Measurements from ENCODE around the gene TMEM185A. TPM values are rescaled to one million over a fixed set of nuclear protein-coding genes. Genes with fewer than 3 reads are reported as not detected.
"Not testable (repeated sequence)": the region's sequence is repeated elsewhere in the genome, so short reads cannot be mapped to it uniquely, and the experiment has no call there.

Gene TMEM185A
- total and polyA plus RNA-seq, 2 experiments from 2014 or later = 14.7 to 15.3 TPM

DNA sequence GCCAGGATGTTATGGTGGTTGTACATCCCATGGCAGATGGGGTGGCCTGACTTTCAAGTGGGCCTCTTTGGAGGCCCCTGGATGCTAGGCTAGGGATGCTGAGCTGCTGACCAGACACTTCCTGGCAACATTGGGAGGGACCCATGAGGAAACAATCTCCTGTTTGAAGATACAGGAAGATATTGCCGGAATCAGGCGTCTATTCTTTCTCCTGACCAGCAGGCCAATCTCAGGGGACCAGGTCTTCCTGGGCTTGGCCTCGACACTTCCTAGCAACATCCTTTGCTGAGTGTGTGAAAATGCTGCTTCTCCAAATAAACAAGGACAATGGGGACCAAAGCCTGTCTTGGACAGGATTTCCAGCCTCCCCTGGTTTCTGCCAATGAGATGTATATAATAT lies 83.8 kb downstream of the TMEM185A start:
- H3K27me3 ChIP-seq (replicated peaks; ENCODE audit: insufficient read depth); H3K4me1 ChIP-seq (ENCODE audit: insufficient read depth); H3K27ac ChIP-seq; H4K20me1 ChIP-seq (ENCODE audit: insufficient read depth); DNase-seq; H3K79me2 ChIP-seq (ENCODE audit: insufficient read depth); H3K36me3 ChIP-seq (ENCODE audit: low read depth); H3K9ac ChIP-seq; H3F3A ChIP-seq (ENCODE audit: insufficient read depth); H2AFZ ChIP-seq; H3K9me2 ChIP-seq (ENCODE audit: insufficient read depth); H3K4me3 ChIP-seq; in situ Hi-C loops (cut with MboI); H3K9me3 ChIP-seq (ENCODE audit: low read depth); H3K4me2 ChIP-seq (ENCODE audit: unreplicated experiment): not testable (repeated sequence)
- WGBS, 2 experiments (ENCODE audit: low coverage in 1 of 2, low lambda C conversion rate in 2 of 2, missing lambda C conversion rate in 2 of 2) = no CpG with 5 or more reads among the region's 3 CpGs

DNA sequence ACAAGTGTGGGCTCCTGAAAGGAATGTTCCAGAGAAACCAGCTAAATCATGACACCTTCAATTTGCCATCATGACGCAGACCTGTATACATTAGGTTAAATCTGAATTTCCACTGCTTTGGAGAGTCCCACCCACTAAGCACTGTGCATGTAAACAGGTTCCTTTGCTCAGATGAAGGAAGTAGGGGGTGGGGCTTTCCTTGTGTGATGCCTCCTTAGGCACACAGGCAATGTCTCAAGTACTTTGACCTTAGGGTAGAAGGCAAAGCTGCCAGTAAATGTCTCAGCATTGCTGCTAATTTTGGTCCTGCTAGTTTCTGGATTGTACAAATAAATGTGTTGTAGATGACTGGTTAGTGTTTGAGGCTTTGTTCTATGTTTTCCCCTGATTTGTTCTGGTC lies 84.6 kb downstream of the TMEM185A start:
- H3K4me1 ChIP-seq (ENCODE audit: insufficient read depth); H3K36me3 ChIP-seq (ENCODE audit: low read depth); H3K9me3 ChIP-seq (ENCODE audit: low read depth); H3K79me2 ChIP-seq (ENCODE audit: insufficient read depth); DNase-seq; H2AFZ ChIP-seq; in situ Hi-C loops (cut with MboI); H3K4me3 ChIP-seq; H3K27me3 ChIP-seq (replicated peaks; ENCODE audit: insufficient read depth); H3K4me2 ChIP-seq (ENCODE audit: unreplicated experiment); H3K27ac ChIP-seq; H3K9ac ChIP-seq; H3K9me2 ChIP-seq (ENCODE audit: insufficient read depth); H4K20me1 ChIP-seq (ENCODE audit: insufficient read depth); H3F3A ChIP-seq (ENCODE audit: insufficient read depth): not testable (repeated sequence)
- 91 to 100% methylated on average over 1 of the region's 1 CpG for WGBS, 2 experiments (ENCODE audit: low coverage in 1 of 2, low lambda C conversion rate in 2 of 2, missing lambda C conversion rate in 2 of 2)

Other genes with a start within 250 kb of the TMEM185A start
- 38.2 and 47.7 TPM in 2 replicates for gene IDS, start 126.5 kb downstream of the TMEM185A start, total RNA-seq (2014; rRNA removed; shearing (Covaris generic))
- 78.4 and 79.5 TPM in 2 replicates for gene IDS, start 126.5 kb downstream of the TMEM185A start, polyA plus RNA-seq (2016; fragmentation: Nextera tagmentation; extraction: Ambion mirVana)
- gene EOLA1, start 90.8 kb downstream of the TMEM185A start, total RNA-seq (2014; rRNA removed; shearing (Covaris generic)) = 10.4 and 10.6 TPM in 2 replicates
- gene EOLA1, start 90.8 kb downstream of the TMEM185A start, polyA plus RNA-seq (2016; fragmentation: Nextera tagmentation; extraction: Ambion mirVana) = 12.0 and 12.3 TPM in 2 replicates
- gene HSFX3, start 81.9 kb downstream of the TMEM185A start, total RNA-seq (2014; rRNA removed; shearing (Covaris generic)) = not detected in 2 replicates
- not detected in 2 replicates for gene HSFX3, start 81.9 kb downstream of the TMEM185A start, polyA plus RNA-seq (2016; fragmentation: Nextera tagmentation; extraction: Ambion mirVana)
- not detected in 2 replicates for gene MAGEA9B, start 44.3 kb downstream of the TMEM185A start, total RNA-seq (2014; rRNA removed; shearing (Covaris generic))
- gene MAGEA9B, start 44.3 kb downstream of the TMEM185A start, polyA plus RNA-seq (2016; fragmentation: Nextera tagmentation; extraction: Ambion mirVana) = not detected in 2 replicates
- gene HSFX2, start 36.5 kb downstream of the TMEM185A start, total RNA-seq (2014; rRNA removed; shearing (Covaris generic)) = 0.43 TPM in 1 of 2 replicates, not detected in the other
- gene HSFX2, start 36.5 kb downstream of the TMEM185A start, polyA plus RNA-seq (2016; fragmentation: Nextera tagmentation; extraction: Ambion mirVana) = not detected in 2 replicates
- not detected in 2 replicates for gene MAGEA11, start 80.3 kb upstream of the TMEM185A start, total RNA-seq (2014; rRNA removed; shearing (Covaris generic))
- gene MAGEA11, start 80.3 kb upstream of the TMEM185A start, polyA plus RNA-seq (2016; fragmentation: Nextera tagmentation; extraction: Ambion mirVana) = not detected in 2 replicates
- gene HSFX1, start 142.3 kb upstream of the TMEM185A start, total RNA-seq (2014; rRNA removed; shearing (Covaris generic)) = 0.25 and 0.65 TPM in 2 replicates
- 0.09 TPM in 1 of 2 replicates, not detected in the other for gene HSFX1, start 142.3 kb upstream of the TMEM185A start, polyA plus RNA-seq (2016; fragmentation: Nextera tagmentation; extraction: Ambion mirVana)
- not detected in 2 replicates for gene MAGEA9, start 150.1 kb upstream of the TMEM185A start, total RNA-seq (2014; rRNA removed; shearing (Covaris generic))
- not detected in 2 replicates for gene MAGEA9, start 150.1 kb upstream of the TMEM185A start, polyA plus RNA-seq (2016; fragmentation: Nextera tagmentation; extraction: Ambion mirVana)
- not detected in 2 replicates for gene MAGEA8, start 249.4 kb upstream of the TMEM185A start, total RNA-seq (2014; rRNA removed; shearing (Covaris generic))
- not detected in 2 replicates for gene MAGEA8, start 249.4 kb upstream of the TMEM185A start, polyA plus RNA-seq (2016; fragmentation: Nextera tagmentation; extraction: Ambion mirVana)

Data from GM23248 (cell line).